HG02973 (cell line): ENCODE results near the gene MYL3.
"Not testable (repeated sequence)": the region's sequence is repeated elsewhere in the genome, so short reads cannot be mapped to it uniquely, and the experiment has no call there.

Experiments
- ATAC-seq: cut with Tn5 transposase; IDR thresholded peaks from one replicate; pipeline ENCODE4 v1.9.1; 2021; ENCODE audit warnings: moderate library complexity; ENCODE audit not compliant: unreplicated experiment

MYL3 gene

GRCh38 chr3:46863261-46863782, at the start of gene MYL3:
Gene MYL3 (minus strand): TSS chr3:46863444. CDS start chr3:46863390, 54 bp downstream.
- no peak for ATAC-seq

GRCh38 chr3:46912986-46913385, 49.7 kb upstream of the MYL3 start:
- ATAC-seq = no peak

- ATAC-seq = not testable (repeated sequence)
Measured at GRCh38 chr3:46910914-46911313, 47.7 kb upstream of the MYL3 start.

GRCh38 chr3:46910166-46910760, 47.0 kb upstream of the MYL3 start:
- ATAC-seq = no peak

GRCh38 chr3:46909535-46910161, 46.4 kb upstream of the MYL3 start:
- ATAC-seq = no peak

GRCh38 chr3:46908986-46909534, 45.8 kb upstream of the MYL3 start:
- ATAC-seq = no peak

GRCh38 chr3:46908294-46908985, 45.2 kb upstream of the MYL3 start:
- ATAC-seq = no peak

GRCh38 chr3:46907960-46908293, 44.7 kb upstream of the MYL3 start:
- ATAC-seq = no peak

- ATAC-seq = no peak
Measured at GRCh38 chr3:46907271-46907670, 44.0 kb upstream of the MYL3 start.

- ATAC-seq = no peak
Measured at GRCh38 chr3:46906471-46907058, 43.3 kb upstream of the MYL3 start.

- no peak for ATAC-seq
Measured at GRCh38 chr3:46905661-46906451, 42.6 kb upstream of the MYL3 start.

GRCh38 chr3:46905213-46905560, 41.9 kb upstream of the MYL3 start:
- ATAC-seq = no peak

- no peak for ATAC-seq
Measured at GRCh38 chr3:46904303-46905212, 41.3 kb upstream of the MYL3 start.

GRCh38 chr3:46903341-46904302, 40.4 kb upstream of the MYL3 start:
- no peak for ATAC-seq

- ATAC-seq = no peak
Measured at GRCh38 chr3:46902188-46902631, 39.0 kb upstream of the MYL3 start.

GRCh38 chr3:46901591-46902187, 38.4 kb upstream of the MYL3 start:
- no peak for ATAC-seq

GRCh38 chr3:46901061-46901460, 37.8 kb upstream of the MYL3 start:
- ATAC-seq = no peak

GRCh38 chr3:46900356-46900755, 37.1 kb upstream of the MYL3 start:
- no peak for ATAC-seq
